Measurements from ENCODE around the gene SBDS.

SBDS gene

DNA sequence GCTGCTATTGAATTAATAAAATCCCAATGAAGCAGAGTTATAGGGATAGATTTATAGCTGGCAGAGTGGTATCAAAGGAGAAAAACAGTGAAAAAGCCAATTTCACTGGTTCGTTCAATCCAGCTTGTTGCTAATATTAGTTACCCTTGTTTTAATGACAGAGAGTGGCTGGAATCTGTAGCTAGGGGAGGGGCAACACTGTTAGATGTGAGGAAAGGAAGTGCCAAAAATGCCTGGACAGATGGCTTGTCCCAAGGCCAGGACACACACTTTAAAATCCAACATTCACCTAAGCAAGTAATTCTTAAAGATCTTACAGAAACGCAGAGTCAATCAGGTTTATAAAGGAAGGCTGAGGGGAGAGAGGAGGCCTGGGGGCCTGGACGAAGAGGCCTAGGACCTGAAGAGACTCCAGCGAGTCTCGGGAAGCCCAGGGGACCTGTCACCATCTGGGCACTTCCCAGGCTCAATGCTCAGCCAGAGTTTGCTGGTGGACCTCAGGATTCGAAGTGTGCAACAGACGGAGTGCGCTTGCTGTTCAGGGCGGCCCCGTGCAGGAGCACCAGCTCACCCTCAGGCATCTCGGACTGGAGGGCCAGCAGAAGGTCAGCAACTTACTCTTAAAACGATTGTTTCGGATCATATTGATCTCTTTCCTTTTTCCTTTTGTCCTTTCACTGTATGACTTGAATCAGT, 37.6 kb downstream of the SBDS start:
- Histone ChIP-seq H3K27ac (replicated peaks) (no peak overlapping the region), H3K27me3 (ENCODE audit: insufficient read depth, poor library complexity, severe bottlenecking) (no peaks in the 10 kb centered on the region), H3K4me3 (replicated peaks; ENCODE audit: insufficient read depth, low read length) (no peak overlapping the region)
- TF ChIP-seq, protein P1, sequence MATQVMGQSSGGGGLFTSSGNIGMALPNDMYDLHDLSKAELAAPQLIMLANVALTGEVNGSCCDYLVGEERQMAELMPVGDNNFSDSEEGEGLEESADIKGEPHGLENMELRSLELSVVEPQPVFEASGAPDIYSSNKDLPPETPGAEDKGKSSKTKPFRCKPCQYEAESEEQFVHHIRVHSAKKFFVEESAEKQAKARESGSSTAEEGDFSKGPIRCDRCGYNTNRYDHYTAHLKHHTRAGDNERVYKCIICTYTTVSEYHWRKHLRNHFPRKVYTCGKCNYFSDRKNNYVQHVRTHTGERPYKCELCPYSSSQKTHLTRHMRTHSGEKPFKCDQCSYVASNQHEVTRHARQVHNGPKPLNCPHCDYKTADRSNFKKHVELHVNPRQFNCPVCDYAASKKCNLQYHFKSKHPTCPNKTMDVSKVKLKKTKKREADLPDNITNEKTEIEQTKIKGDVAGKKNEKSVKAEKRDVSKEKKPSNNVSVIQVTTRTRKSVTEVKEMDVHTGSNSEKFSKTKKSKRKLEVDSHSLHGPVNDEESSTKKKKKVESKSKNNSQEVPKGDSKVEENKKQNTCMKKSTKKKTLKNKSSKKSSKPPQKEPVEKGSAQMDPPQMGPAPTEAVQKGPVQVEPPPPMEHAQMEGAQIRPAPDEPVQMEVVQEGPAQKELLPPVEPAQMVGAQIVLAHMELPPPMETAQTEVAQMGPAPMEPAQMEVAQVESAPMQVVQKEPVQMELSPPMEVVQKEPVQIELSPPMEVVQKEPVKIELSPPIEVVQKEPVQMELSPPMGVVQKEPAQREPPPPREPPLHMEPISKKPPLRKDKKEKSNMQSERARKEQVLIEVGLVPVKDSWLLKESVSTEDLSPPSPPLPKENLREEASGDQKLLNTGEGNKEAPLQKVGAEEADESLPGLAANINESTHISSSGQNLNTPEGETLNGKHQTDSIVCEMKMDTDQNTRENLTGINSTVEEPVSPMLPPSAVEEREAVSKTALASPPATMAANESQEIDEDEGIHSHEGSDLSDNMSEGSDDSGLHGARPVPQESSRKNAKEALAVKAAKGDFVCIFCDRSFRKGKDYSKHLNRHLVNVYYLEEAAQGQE (IDR thresholded peaks at IDR 0.05; ENCODE audit: insufficient replicate concordance, low read depth), result no peak
- no peak for TF ChIP-seq GABPA (IDR thresholded peaks at IDR 0.05; ENCODE audit: low read depth)
- no peak for TF ChIP-seq POLR2AphosphoS5 (IDR thresholded peaks at IDR 0.05; ENCODE audit: low read depth)
- TF ChIP-seq CTCF (IDR thresholded peaks at IDR 0.05; ENCODE audit: insufficient read depth, low read length), result no peak
- TF ChIP-seq SPI1 (IDR thresholded peaks at IDR 0.05; ENCODE audit: borderline replicate concordance, low read depth), result no peak
- no peak for DNase-seq (ENCODE audit: low read depth in 1 of 2, low spot score in 1 of 2)

GRCh38 chr7:66953044-66953427, 42.4 kb downstream of the SBDS start:
- DNase-seq (ENCODE audit: low read depth in 1 of 2, low spot score in 1 of 2), result no peak
- Histone ChIP-seq H3K27ac (replicated peaks) (no peak overlapping the region), H3K27me3 (ENCODE audit: insufficient read depth, poor library complexity, severe bottlenecking) (no peaks in the 10 kb centered on the region), H3K4me3 (replicated peaks; ENCODE audit: insufficient read depth, low read length) (no peak overlapping the region)
- TF ChIP-seq CTCF (IDR thresholded peaks at IDR 0.05; ENCODE audit: insufficient read depth, low read length), result no peak
- no peak for TF ChIP-seq POLR2AphosphoS5 (IDR thresholded peaks at IDR 0.05; ENCODE audit: low read depth)
- no peak for TF ChIP-seq GABPA (IDR thresholded peaks at IDR 0.05; ENCODE audit: low read depth)
- TF ChIP-seq, protein P1 (IDR thresholded peaks at IDR 0.05; ENCODE audit: insufficient replicate concordance, low read depth), result no peak
- no peak for TF ChIP-seq SPI1 (IDR thresholded peaks at IDR 0.05; ENCODE audit: borderline replicate concordance, low read depth)

GRCh38 chr7:66952343-66953043, 42.9 kb downstream of the SBDS start:
- TF ChIP-seq SPI1 (IDR thresholded peaks at IDR 0.05; ENCODE audit: borderline replicate concordance, low read depth) (no peak), CTCF (IDR thresholded peaks at IDR 0.05; ENCODE audit: insufficient read depth, low read length) (no peak), GABPA (IDR thresholded peaks at IDR 0.05; ENCODE audit: low read depth) (no peak), POLR2AphosphoS5 (IDR thresholded peaks at IDR 0.05; ENCODE audit: low read depth) (no peak)
- TF ChIP-seq, protein P1 (IDR thresholded peaks at IDR 0.05; ENCODE audit: insufficient replicate concordance, low read depth), result no peak
- no peaks in the 10 kb centered on the region for H3K27me3 ChIP-seq (ENCODE audit: insufficient read depth, poor library complexity, severe bottlenecking)
- DNase-seq (ENCODE audit: low read depth in 1 of 2, low spot score in 1 of 2), result no peak
- no peak overlapping the region for H3K4me3 ChIP-seq (replicated peaks; ENCODE audit: insufficient read depth, low read length)
- no peak overlapping the region for H3K27ac ChIP-seq (replicated peaks)
